DND-41 (cell line): Measurements from ENCODE around the gene STAM2.

Experiments
- ATAC-seq: fragments of 200-7000 bp; cut with Tn5 transposase; 3 replicates; pipeline ENCODE4 v1.9.1; 2021; ENCODE audit warnings: low read depth; ENCODE audit not compliant: insufficient read depth
- DNase-seq: peaks from one replicate; pipeline ENCODE4 v3.0.0-alpha.2; 2020
- H2AFZ ChIP-seq: 2 replicates; pipeline ENCODE4 v1.6.0; 2012; ENCODE audit warnings: low read depth, low read length
- H3K27ac ChIP-seq: 2 replicates; pipeline ENCODE4 v1.5.1; 2012; ENCODE audit warnings: low read length, inconsistent platforms
- H3K27me3 ChIP-seq: fragments of 200-600 bp; sonication (generic); 2 replicates; pipeline ENCODE4 v1.6.0; 2012; ENCODE audit warnings: low read length, mild to moderate bottlenecking, inconsistent platforms; ENCODE audit not compliant: insufficient read depth, poor library complexity
- H3K36me3 ChIP-seq: 2 replicates; pipeline ENCODE4 v1.5.1; 2012; ENCODE audit warnings: low read length, inconsistent platforms; ENCODE audit not compliant: insufficient read depth
- H3K4me1 ChIP-seq: 2 replicates; pipeline ENCODE4 v1.5.1; 2012; ENCODE audit warnings: mild to moderate bottlenecking, low read length; ENCODE audit not compliant: insufficient read depth
- H3K4me2 ChIP-seq: 2 replicates; pipeline ENCODE4 v1.6.0; 2012; ENCODE audit warnings: mild to moderate bottlenecking, moderate library complexity, low read length, inconsistent platforms; ENCODE audit not compliant: insufficient read depth
- H3K4me3 ChIP-seq, 2 experiments: fragments of 200-600 bp in 1 of 2; shearing (Covaris generic) in 1 of 2; 2 replicates each; pipeline ENCODE4 v1.5.1; 2012 to 2016; ENCODE audit warnings: inconsistent platforms in 2 of 2, low read length in 2 of 2, mild to moderate bottlenecking in 2 of 2, low read depth in 1 of 2, moderate library complexity in 1 of 2
- H3K79me2 ChIP-seq: 2 replicates; pipeline ENCODE4 v1.6.0; 2012; ENCODE audit warnings: low read length, inconsistent platforms; ENCODE audit not compliant: insufficient read depth
- H3K9ac ChIP-seq: 2 replicates; pipeline ENCODE4 v1.6.0; 2012; ENCODE audit warnings: low read depth, mild to moderate bottlenecking, inconsistent platforms, low read length, moderate library complexity
- H3K9me3 ChIP-seq: 2 replicates; pipeline ENCODE4 v1.5.1; 2012; ENCODE audit warnings: low read length, moderate library complexity, mild to moderate bottlenecking, inconsistent platforms; ENCODE audit not compliant: insufficient read depth, severe bottlenecking
- H4K20me1 ChIP-seq: 2 replicates; pipeline ENCODE4 v1.6.0; 2012; ENCODE audit warnings: low read length; ENCODE audit not compliant: insufficient read depth
- EZH2 ChIP-seq: IDR thresholded peaks from 3 replicates; pipeline ENCODE4 v1.6.1; 2012; ENCODE audit warnings: borderline replicate concordance, low read depth, mild to moderate bottlenecking, moderate library complexity, low read length, inconsistent platforms; ENCODE audit not compliant: severe bottlenecking
- TF ChIP-seq, protein P1 (sequence below): IDR thresholded peaks from 2 replicates; pipeline ENCODE4 v1.5.1; 2012; ENCODE audit warnings: borderline replicate concordance, low read length, moderate library complexity, mild to moderate bottlenecking; ENCODE audit not compliant: poor library complexity, severe bottlenecking; ENCODE audit errors: extremely low read depth

The STAM2 gene

DNA sequence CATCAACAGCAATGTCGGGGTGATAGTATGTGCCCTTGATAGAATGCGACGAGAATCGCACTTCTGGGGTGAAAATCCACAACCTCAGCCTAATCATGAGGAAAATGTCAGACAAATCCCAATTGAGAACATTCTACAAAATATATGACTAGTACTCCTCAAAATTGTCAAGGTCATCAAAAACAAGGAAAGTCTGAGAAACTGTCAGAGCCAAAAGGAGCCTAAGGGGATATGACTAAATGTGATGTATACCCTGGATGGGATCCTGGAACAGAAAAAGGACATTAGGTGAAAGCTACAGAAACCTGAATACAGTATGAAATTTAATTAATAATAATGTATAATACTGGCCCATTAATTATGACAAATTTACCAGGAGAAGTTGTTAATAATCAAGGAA, 69.1 kb downstream of the STAM2 start:
- Histone ChIP-seq H3K9ac (no peak overlapping the region), H3K4me1 (no peaks in the 10 kb centered on the region), H3K36me3 (no peaks in the 10 kb centered on the region), H3K27ac (no peak overlapping the region), H3K79me2 (no peaks in the 10 kb centered on the region), H3K9me3 (no peaks in the 10 kb centered on the region), H3K4me2 (no peak overlapping the region), H3K27me3 (no peaks in the 10 kb centered on the region), H3K4me3 (no peak overlapping the region), H4K20me1 (no peaks in the 10 kb centered on the region), H2AFZ (no peak overlapping the region)
- ATAC-seq: no peak
- DNase-seq: no peak
- TF ChIP-seq, protein P1, sequence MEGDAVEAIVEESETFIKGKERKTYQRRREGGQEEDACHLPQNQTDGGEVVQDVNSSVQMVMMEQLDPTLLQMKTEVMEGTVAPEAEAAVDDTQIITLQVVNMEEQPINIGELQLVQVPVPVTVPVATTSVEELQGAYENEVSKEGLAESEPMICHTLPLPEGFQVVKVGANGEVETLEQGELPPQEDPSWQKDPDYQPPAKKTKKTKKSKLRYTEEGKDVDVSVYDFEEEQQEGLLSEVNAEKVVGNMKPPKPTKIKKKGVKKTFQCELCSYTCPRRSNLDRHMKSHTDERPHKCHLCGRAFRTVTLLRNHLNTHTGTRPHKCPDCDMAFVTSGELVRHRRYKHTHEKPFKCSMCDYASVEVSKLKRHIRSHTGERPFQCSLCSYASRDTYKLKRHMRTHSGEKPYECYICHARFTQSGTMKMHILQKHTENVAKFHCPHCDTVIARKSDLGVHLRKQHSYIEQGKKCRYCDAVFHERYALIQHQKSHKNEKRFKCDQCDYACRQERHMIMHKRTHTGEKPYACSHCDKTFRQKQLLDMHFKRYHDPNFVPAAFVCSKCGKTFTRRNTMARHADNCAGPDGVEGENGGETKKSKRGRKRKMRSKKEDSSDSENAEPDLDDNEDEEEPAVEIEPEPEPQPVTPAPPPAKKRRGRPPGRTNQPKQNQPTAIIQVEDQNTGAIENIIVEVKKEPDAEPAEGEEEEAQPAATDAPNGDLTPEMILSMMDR: no peak
- TF ChIP-seq EZH2: no peak

DNA sequence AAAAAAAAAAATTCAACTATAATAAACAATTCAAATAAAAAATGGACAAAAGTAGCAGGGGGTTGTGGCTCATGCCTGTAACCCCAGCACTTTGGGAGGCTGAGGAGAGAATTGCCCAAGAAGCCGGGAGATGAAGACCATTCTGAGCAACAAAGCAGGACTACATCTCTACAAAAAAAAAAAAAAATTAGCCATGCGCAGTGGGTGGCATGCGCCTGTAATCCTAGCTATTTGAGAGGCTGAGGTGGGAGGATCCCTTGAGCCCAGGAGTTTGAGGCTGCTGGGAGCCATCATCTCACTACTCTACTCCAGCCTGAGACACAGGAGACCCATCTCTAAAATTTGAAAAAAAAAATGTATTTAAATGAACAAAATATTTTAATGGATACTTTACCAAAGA, 72.3 kb downstream of the STAM2 start:
- DNase-seq (no peak), ATAC-seq (no peak)
- no peak overlapping the region for H3K4me2 ChIP-seq
- no peaks in the 10 kb centered on the region for H3K9me3 ChIP-seq
- H3K27me3 ChIP-seq: no peaks in the 10 kb centered on the region
- no peaks in the 10 kb centered on the region for H3K79me2 ChIP-seq
- H3K4me1 ChIP-seq: no peaks in the 10 kb centered on the region
- H3K36me3 ChIP-seq: no peaks in the 10 kb centered on the region
- no peak overlapping the region for H3K27ac ChIP-seq
- no peak overlapping the region for H2AFZ ChIP-seq
- H3K4me3 ChIP-seq: no peak overlapping the region
- no peak overlapping the region for H3K9ac ChIP-seq
- TF ChIP-seq, protein P1: no peak
- TF ChIP-seq EZH2: no peak
- no peaks in the 10 kb centered on the region for H4K20me1 ChIP-seq

DNA sequence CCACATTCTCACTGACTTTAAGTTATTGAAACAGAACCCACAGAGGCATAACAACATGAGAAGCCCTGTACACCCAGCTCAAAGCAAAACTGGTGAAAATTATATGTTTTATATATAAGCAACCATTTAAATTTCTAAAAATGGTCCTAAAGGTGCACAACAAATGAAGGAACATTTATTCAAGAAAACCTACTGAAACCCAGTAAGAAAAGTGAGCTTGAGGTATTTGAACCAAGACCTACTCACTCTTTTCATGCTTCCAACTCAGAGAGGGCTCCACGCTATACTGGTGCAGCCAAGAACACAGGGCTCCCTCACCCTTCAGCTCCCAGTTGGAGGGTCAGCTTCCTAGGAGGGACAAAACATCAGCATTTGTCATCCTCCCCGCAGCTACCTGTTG, 74.6 kb downstream of the STAM2 start:
- H3K79me2 ChIP-seq: no peaks in the 10 kb centered on the region
- H3K4me1 ChIP-seq: no peaks in the 10 kb centered on the region
- no peaks in the 10 kb centered on the region for H3K36me3 ChIP-seq
- H3K4me2 ChIP-seq: no peak overlapping the region
- no peak overlapping the region for H3K4me3 ChIP-seq
- no peak overlapping the region for H2AFZ ChIP-seq
- H3K27me3 ChIP-seq: no peaks in the 10 kb centered on the region
- H3K9me3 ChIP-seq: no peaks in the 10 kb centered on the region
- H3K9ac ChIP-seq: no peak overlapping the region
- DNase-seq (no peak), ATAC-seq (no peak)
- no peaks in the 10 kb centered on the region for H4K20me1 ChIP-seq
- TF ChIP-seq, protein P1: no peak
- no peak for TF ChIP-seq EZH2
- no peak overlapping the region for H3K27ac ChIP-seq
